HTERT RPE-1 (cell line): ENCODE data around the gene SMARCD3.

Source experiments
- in situ Hi-C: fragments of 300-500 bp; cut with MboI; formaldehyde crosslinking; loops from 4 replicates; pipeline ENCODE4 v1.14.3; 2020; ENCODE audit warnings: low sequenced_read_pairs

Gene SMARCD3

GRCh38 chr7:151238190-151238810 lies 10.2 kb downstream of the SMARCD3 start:
- in situ Hi-C loops: no loop called here

GRCh38 chr7:151237244-151238189 lies 11.0 kb downstream of the SMARCD3 start:
- in situ Hi-C loops: no loop called here

GRCh38 chr7:151236406-151236805 lies 12.1 kb downstream of the SMARCD3 start:
- in situ Hi-C loops: no loop called here

GRCh38 chr7:151235091-151235787 lies 13.3 kb downstream of the SMARCD3 start:
- in situ Hi-C loops: no loop called here

- in situ Hi-C loops: no loop called here
Observed at GRCh38 chr7:151233804-151234203, 14.7 kb downstream of the SMARCD3 start.

GRCh38 chr7:151232917-151233701 lies 15.4 kb downstream of the SMARCD3 start:
- in situ Hi-C loops: no loop called here

- in situ Hi-C loops: no loop called here
Observed at GRCh38 chr7:151232091-151232916, 16.2 kb downstream of the SMARCD3 start, which contains the start of gene CHPF2. TSS of gene CHPF2 (plus strand) at chr7:151232483. CDS start at chr7:151234012, 1,529 bp downstream.

- in situ Hi-C loops: no loop called here
Observed at GRCh38 chr7:151231080-151231479, 17.4 kb downstream of the SMARCD3 start.

- in situ Hi-C loops: no loop called here
Observed at GRCh38 chr7:151229249-151229648, 19.2 kb downstream of the SMARCD3 start.

- in situ Hi-C loops: no loop called here
Observed at GRCh38 chr7:151228024-151228866, 20.2 kb downstream of the SMARCD3 start.

GRCh38 chr7:151226875-151227782 lies 21.4 kb downstream of the SMARCD3 start, which contains the start of gene ABCF2:
TSS of gene ABCF2 (minus strand) at chr7:151227205. CDS start at chr7:151226458, 747 bp downstream.
- in situ Hi-C loops: no loop called here

GRCh38 chr7:151226560-151226874 lies 22.0 kb downstream of the SMARCD3 start:
- in situ Hi-C loops: no loop called here

GRCh38 chr7:151225948-151226510 lies 22.5 kb downstream of the SMARCD3 start:
- in situ Hi-C loops: no loop called here

- in situ Hi-C loops: no loop called here
Observed at GRCh38 chr7:151223728-151224127, 24.8 kb downstream of the SMARCD3 start.

- in situ Hi-C loops: no loop called here
Observed at GRCh38 chr7:151218170-151218569, 30.3 kb downstream of the SMARCD3 start.

GRCh38 chr7:151215396-151215795 lies 33.1 kb downstream of the SMARCD3 start:
- in situ Hi-C loops: no loop called here

- in situ Hi-C loops: no loop called here
Observed at GRCh38 chr7:151213826-151214225, 34.7 kb downstream of the SMARCD3 start.

GRCh38 chr7:151212626-151213025 lies 35.9 kb downstream of the SMARCD3 start:
- in situ Hi-C loops: no loop called here
